ENCODE results near the gene AGTRAP.

Gene AGTRAP

GRCh38 chr1:11749203-11749689 is 13.3 kb downstream of the AGTRAP start:
- Histone ChIP-seq H3K79me2 (ENCODE audit: insufficient read depth, low read depth) (no peaks in the 10 kb centered on the region), H3K27me3 (ENCODE audit: insufficient read depth, low read depth) (no peaks in the 10 kb centered on the region), H3K4me1 (ENCODE audit: low read depth, poor library complexity, severe bottlenecking) (peaks cover 7% of the 10 kb centered on the region), H3K27ac (no peak overlapping the region), H4K20me1 (ENCODE audit: insufficient read depth) (no peaks in the 10 kb centered on the region), H3K9ac (no peak overlapping the region), H3K4me3 (IDR thresholded peaks at IDR 0.05; ENCODE audit: insufficient read depth, low read depth, low read length) (no peak overlapping the region), H3K4me2 (no peak overlapping the region), H2AFZ (ENCODE audit: low read depth) (no peak overlapping the region), H3K36me3 (ENCODE audit: insufficient read depth) (no peaks in the 10 kb centered on the region)
- peak; percentile 70 for TF ChIP-seq CTCF (conservative IDR thresholded peaks at IDR 0.05; ENCODE audit: low read depth, low read length)

- H3K4me3 ChIP-seq (IDR thresholded peaks at IDR 0.05; ENCODE audit: insufficient read depth, low read depth, low read length): no peak overlapping the region
- no peaks in the 10 kb centered on the region for H4K20me1 ChIP-seq (ENCODE audit: insufficient read depth)
- no peak overlapping the region for H3K9ac ChIP-seq
- no peak for TF ChIP-seq CTCF (conservative IDR thresholded peaks at IDR 0.05; ENCODE audit: low read depth, low read length)
- H2AFZ ChIP-seq (ENCODE audit: low read depth): no peak overlapping the region
- peaks cover 7% of the 10 kb centered on the region for H3K4me1 ChIP-seq (ENCODE audit: low read depth, poor library complexity, severe bottlenecking)
- H3K36me3 ChIP-seq (ENCODE audit: insufficient read depth): no peaks in the 10 kb centered on the region
- H3K27me3 ChIP-seq (ENCODE audit: insufficient read depth, low read depth): no peaks in the 10 kb centered on the region
- no peaks in the 10 kb centered on the region for H3K79me2 ChIP-seq (ENCODE audit: insufficient read depth, low read depth)
- no peak overlapping the region for H3K27ac ChIP-seq
- H3K4me2 ChIP-seq: no peak overlapping the region
Measured at GRCh38 chr1:11749996-11750395, 14.1 kb downstream of the AGTRAP start.

- no peak overlapping the region for H3K27ac ChIP-seq
- H2AFZ ChIP-seq (ENCODE audit: low read depth): no peak overlapping the region
- H3K4me3 ChIP-seq (IDR thresholded peaks at IDR 0.05; ENCODE audit: insufficient read depth, low read depth, low read length): no peak overlapping the region
- no peak for TF ChIP-seq CTCF (conservative IDR thresholded peaks at IDR 0.05; ENCODE audit: low read depth, low read length)
- H4K20me1 ChIP-seq (ENCODE audit: insufficient read depth): no peaks in the 10 kb centered on the region
- peaks cover 7% of the 10 kb centered on the region for H3K4me1 ChIP-seq (ENCODE audit: low read depth, poor library complexity, severe bottlenecking)
- no peak overlapping the region for H3K4me2 ChIP-seq
- H3K9ac ChIP-seq: no peak overlapping the region
- no peaks in the 10 kb centered on the region for H3K36me3 ChIP-seq (ENCODE audit: insufficient read depth)
- no peaks in the 10 kb centered on the region; the same call in 1 of the 2 replicates for H3K27me3 ChIP-seq (ENCODE audit: insufficient read depth, low read depth)
- H3K79me2 ChIP-seq (ENCODE audit: insufficient read depth, low read depth): no peaks in the 10 kb centered on the region
Measured at GRCh38 chr1:11751087-11751486, 15.2 kb downstream of the AGTRAP start.

- Histone ChIP-seq H3K27ac (no peak overlapping the region), H2AFZ (ENCODE audit: low read depth) (no peak overlapping the region), H3K36me3 (ENCODE audit: insufficient read depth) (no peaks in the 10 kb centered on the region), H3K4me3 (IDR thresholded peaks at IDR 0.05; ENCODE audit: insufficient read depth, low read depth, low read length) (no peak overlapping the region), H4K20me1 (ENCODE audit: insufficient read depth) (no peaks in the 10 kb centered on the region), H3K4me1 (ENCODE audit: low read depth, poor library complexity, severe bottlenecking) (peaks cover 7% of the 10 kb centered on the region), H3K4me2 (no peak overlapping the region), H3K79me2 (ENCODE audit: insufficient read depth, low read depth) (no peaks in the 10 kb centered on the region), H3K9ac (no peak overlapping the region), H3K27me3 (ENCODE audit: insufficient read depth, low read depth) (no peaks in the 10 kb centered on the region; the same call in 1 of the 2 replicates)
- TF ChIP-seq CTCF (conservative IDR thresholded peaks at IDR 0.05; ENCODE audit: low read depth, low read length): no peak
Measured at GRCh38 chr1:11752359-11753088, 16.6 kb downstream of the AGTRAP start.

Measured in KMS-11 (cell line).